Neural progenitor cell (in vitro differentiated cells): ENCODE measurements around the gene UMAD1. TPM values are rescaled to one million over a fixed set of nuclear protein-coding genes. Genes with fewer than 3 reads are reported as not detected.

ENCODE experiments used
- DNase-seq: peaks from one replicate; pipeline ENCODE4 v3.0.0-alpha.2; 2016; ENCODE audit warnings: low spot score
- H2AFZ ChIP-seq: fragments of 200-600 bp; sonication (generic); replicated peaks from 2 replicates; pipeline ENCODE4 v1.6.1; 2016; ENCODE audit warnings: antibody characterized with exemption
- H3F3A ChIP-seq: fragments of 200-600 bp; sonication (generic); 2 replicates; pipeline ENCODE4 v1.6.1; 2016; ENCODE audit warnings: antibody characterized with exemption, low read depth
- H3K27ac ChIP-seq: fragments of 200-600 bp; sonication (generic); 2 replicates; pipeline ENCODE4 v1.5.1; 2016; ENCODE audit warnings: mild to moderate bottlenecking
- H3K27me3 ChIP-seq: fragments of 200-600 bp; sonication (generic); 2 replicates; pipeline ENCODE4 v1.6.1; 2016; ENCODE audit warnings: mild to moderate bottlenecking, moderate library complexity
- H3K36me3 ChIP-seq: fragments of 200-600 bp; sonication (generic); 2 replicates; pipeline ENCODE4 v1.5.1; 2016
- H3K4me1 ChIP-seq: fragments of 200-600 bp; sonication (generic); 2 replicates; pipeline ENCODE4 v1.6.1; 2016; ENCODE audit warnings: mixed run types
- H3K4me2 ChIP-seq: fragments of 200-600 bp; sonication (generic); 2 replicates; pipeline ENCODE4 v1.6.1; 2016
- H3K4me3 ChIP-seq: fragments of 200-600 bp; sonication (generic); 2 replicates; pipeline ENCODE4 v1.5.1; 2016
- H3K79me2 ChIP-seq: fragments of 200-600 bp; sonication (generic); 2 replicates; pipeline ENCODE4 v1.6.1; 2016; ENCODE audit warnings: low read depth
- H3K9ac ChIP-seq: fragments of 200-600 bp; sonication (generic); 2 replicates; pipeline ENCODE4 v1.6.1; 2016
- H3K9me3 ChIP-seq: fragments of 200-600 bp; sonication (generic); 2 replicates; pipeline ENCODE4 v1.5.1; 2016; ENCODE audit warnings: low read depth
- H4K20me1 ChIP-seq: fragments of 200-600 bp; sonication (generic); 2 replicates; pipeline ENCODE4 v1.6.1; 2016; ENCODE audit warnings: low read depth
- H3K27ac Mint-ChIP-seq: 3 replicates; pipeline ENCODE4 v1.8.0; 2021; ENCODE audit warnings: mixed read lengths
- H3K27me3 Mint-ChIP-seq: 2 replicates; pipeline ENCODE4 v1.8.0; 2022; ENCODE audit warnings: low read depth, mild to moderate bottlenecking, inconsistent platforms, moderate library complexity, mixed read lengths; ENCODE audit not compliant: insufficient read depth
- H3K36me3 Mint-ChIP-seq: 3 replicates; pipeline ENCODE4 v1.8.0; 2021; ENCODE audit warnings: mixed read lengths
- H3K4me1 Mint-ChIP-seq: 3 replicates; pipeline ENCODE4 v1.8.0; 2021; ENCODE audit warnings: mixed read lengths
- H3K4me3 Mint-ChIP-seq: 3 replicates; pipeline ENCODE4 v1.8.0; 2021; ENCODE audit warnings: mild to moderate bottlenecking, moderate library complexity, mixed read lengths
- H3K9me3 Mint-ChIP-seq: 3 replicates; pipeline ENCODE4 v1.8.0; 2020; ENCODE audit warnings: mixed read lengths
- EZH2 ChIP-seq: fragments of 200-600 bp; sonication (generic); IDR thresholded peaks from 2 replicates; pipeline ENCODE4 v1.6.1; 2017; ENCODE audit warnings: antibody characterized with exemption, mild to moderate bottlenecking, moderate library complexity
- EZH2phosphoT487 ChIP-seq: fragments of 200-600 bp; sonication (generic); IDR thresholded peaks from 2 replicates; pipeline ENCODE4 v1.6.1; 2017; ENCODE audit warnings: antibody characterized with exemption
- total RNA-seq: library from RNA; depleted of rRNA; stranded (reverse); fragments of >200 nt; gene quantifications from 2 replicates; pipeline ENCODE4 v1.2.3, GENCODE V29; 2015; ENCODE audit warnings: low replicate concordance
- TF ChIP-seq, protein P1 (sequence below): fragments of 200-600 bp; sonication (generic); IDR thresholded peaks from 2 replicates; pipeline ENCODE4 v1.5.1; 2017; ENCODE audit warnings: antibody characterized with exemption, mild to moderate bottlenecking

The UMAD1 gene
- total RNA-seq, 1 donor from 2014 or later, result 23.0 TPM

DNA sequence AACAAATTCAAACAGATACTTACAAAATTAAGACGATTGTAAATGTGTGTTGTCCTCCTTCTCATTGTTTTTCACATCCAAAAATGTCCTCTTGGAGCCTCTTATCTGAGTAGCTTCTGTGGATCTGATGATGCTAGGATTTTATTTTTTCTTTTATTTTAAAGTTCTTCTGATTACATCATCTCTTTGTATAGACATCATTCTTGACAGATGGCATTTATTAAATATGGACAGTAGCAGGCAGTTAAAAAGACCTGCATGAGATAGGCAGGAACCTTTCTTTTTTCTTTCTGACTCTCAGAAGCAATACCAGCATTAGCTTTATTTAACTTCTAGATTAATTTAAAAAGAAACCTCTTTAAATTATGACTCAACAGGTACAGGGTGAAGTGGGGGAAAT, 77.9 kb downstream of the UMAD1 start, which contains the start of gene RPA3:
TSS of gene RPA3 (minus strand) at position 116 of the 400 bp plus-strand sequence. CDS start 78,189 bp downstream, outside the sequence.
- H3K27ac Mint-ChIP-seq, result no peak within 1 kb of the TSS
- H3K4me1 Mint-ChIP-seq, result no peaks in the 10 kb centered on the region
- H3K4me3 Mint-ChIP-seq, result no peak within 1 kb of the TSS
- Histone ChIP-seq H3K9ac (no peak within 1 kb of the TSS), H3K9me3 (no peaks in the 10 kb centered on the region), H3K4me2 (no peak within 1 kb of the TSS), H3F3A (no peaks in the 10 kb centered on the region), H4K20me1 (no peaks in the 10 kb centered on the region), H3K27ac (no peak within 1 kb of the TSS), H3K4me3 (no peak within 1 kb of the TSS), H3K79me2 (no peaks in the 10 kb centered on the region), H3K4me1 (no peaks in the 10 kb centered on the region), H3K36me3 (no peaks in the 10 kb centered on the region), H2AFZ (no peak within 1 kb of the TSS), H3K27me3 (no peaks in the 10 kb centered on the region)
- no peak for DNase-seq
- peaks cover 7% of the 10 kb centered on the region for H3K27me3 Mint-ChIP-seq
- TF ChIP-seq EZH2 (no peak), EZH2phosphoT487 (no peak)
- TF ChIP-seq, protein P1, sequence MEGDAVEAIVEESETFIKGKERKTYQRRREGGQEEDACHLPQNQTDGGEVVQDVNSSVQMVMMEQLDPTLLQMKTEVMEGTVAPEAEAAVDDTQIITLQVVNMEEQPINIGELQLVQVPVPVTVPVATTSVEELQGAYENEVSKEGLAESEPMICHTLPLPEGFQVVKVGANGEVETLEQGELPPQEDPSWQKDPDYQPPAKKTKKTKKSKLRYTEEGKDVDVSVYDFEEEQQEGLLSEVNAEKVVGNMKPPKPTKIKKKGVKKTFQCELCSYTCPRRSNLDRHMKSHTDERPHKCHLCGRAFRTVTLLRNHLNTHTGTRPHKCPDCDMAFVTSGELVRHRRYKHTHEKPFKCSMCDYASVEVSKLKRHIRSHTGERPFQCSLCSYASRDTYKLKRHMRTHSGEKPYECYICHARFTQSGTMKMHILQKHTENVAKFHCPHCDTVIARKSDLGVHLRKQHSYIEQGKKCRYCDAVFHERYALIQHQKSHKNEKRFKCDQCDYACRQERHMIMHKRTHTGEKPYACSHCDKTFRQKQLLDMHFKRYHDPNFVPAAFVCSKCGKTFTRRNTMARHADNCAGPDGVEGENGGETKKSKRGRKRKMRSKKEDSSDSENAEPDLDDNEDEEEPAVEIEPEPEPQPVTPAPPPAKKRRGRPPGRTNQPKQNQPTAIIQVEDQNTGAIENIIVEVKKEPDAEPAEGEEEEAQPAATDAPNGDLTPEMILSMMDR, result no peak
- peaks cover 2% of the 10 kb centered on the region for H3K36me3 Mint-ChIP-seq
- no peaks in the 10 kb centered on the region for H3K9me3 Mint-ChIP-seq

DNA sequence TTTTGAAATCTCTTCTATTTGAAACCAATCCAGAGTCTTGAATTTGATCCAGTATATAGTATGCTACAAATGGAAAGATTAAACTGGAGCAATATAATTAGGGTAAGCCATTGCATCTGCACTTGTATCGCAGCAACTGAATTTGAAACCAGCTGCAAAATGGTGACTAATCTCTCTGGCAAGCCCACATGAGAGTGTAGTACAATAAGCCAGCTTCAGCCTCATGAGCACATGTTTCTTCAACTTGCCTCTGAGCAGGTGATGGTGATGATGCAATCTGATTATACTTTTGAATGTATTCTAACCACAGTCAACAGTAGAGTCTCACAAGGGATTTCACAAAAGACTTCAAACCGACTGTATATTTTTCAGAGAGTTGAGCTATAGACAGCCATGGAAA, 78.7 kb downstream of the UMAD1 start:
- H3K27me3 ChIP-seq, result no peaks in the 10 kb centered on the region
- DNase-seq, result no peak
- H3K27ac Mint-ChIP-seq, result no peak overlapping the region
- peaks cover 6% of the 10 kb centered on the region for H3K27me3 Mint-ChIP-seq
- no peaks in the 10 kb centered on the region for H3K4me1 Mint-ChIP-seq
- peaks cover 2% of the 10 kb centered on the region for H3K36me3 Mint-ChIP-seq
- TF ChIP-seq EZH2 (no peak), EZH2phosphoT487 (no peak)
- TF ChIP-seq, protein P1, result no peak
- H4K20me1 ChIP-seq, result no peaks in the 10 kb centered on the region
- no peak overlapping the region for H3K4me3 Mint-ChIP-seq
- no peak overlapping the region for H3K27ac ChIP-seq
- H3F3A ChIP-seq, result no peaks in the 10 kb centered on the region
- H2AFZ ChIP-seq, result no peak overlapping the region
- no peak overlapping the region for H3K4me3 ChIP-seq
- no peaks in the 10 kb centered on the region for H3K9me3 Mint-ChIP-seq
- H3K9ac ChIP-seq, result no peak overlapping the region
- no peaks in the 10 kb centered on the region for H3K4me1 ChIP-seq
- no peak overlapping the region for H3K4me2 ChIP-seq
- H3K36me3 ChIP-seq, result no peaks in the 10 kb centered on the region
- no peaks in the 10 kb centered on the region for H3K79me2 ChIP-seq
- no peaks in the 10 kb centered on the region for H3K9me3 ChIP-seq

DNA sequence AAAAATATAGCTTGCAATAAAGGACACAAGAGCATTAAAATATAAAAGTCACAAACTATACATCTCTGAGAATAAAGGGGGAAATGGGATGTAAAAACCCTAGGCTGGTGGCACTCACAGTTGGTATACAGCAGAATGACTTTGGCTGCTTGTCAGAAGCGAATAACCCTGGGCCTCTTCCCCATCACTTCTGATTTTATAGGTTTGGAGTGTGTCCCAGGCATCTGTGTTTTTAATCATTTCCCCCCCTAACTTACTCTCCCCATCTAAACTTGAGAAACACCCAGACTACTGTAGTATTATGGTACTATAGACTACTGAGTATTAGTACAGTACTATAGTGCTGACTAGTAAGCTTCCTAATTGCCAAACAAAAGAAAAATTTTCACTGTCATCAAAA, 79.6 kb downstream of the UMAD1 start:
- Mint-ChIP-seq H3K36me3 (peaks cover 2% of the 10 kb centered on the region), H3K27me3 (peaks cover 6% of the 10 kb centered on the region), H3K27ac (no peak overlapping the region), H3K9me3 (no peaks in the 10 kb centered on the region), H3K4me3 (no peak overlapping the region), H3K4me1 (no peaks in the 10 kb centered on the region)
- Histone ChIP-seq H3K4me1 (no peaks in the 10 kb centered on the region), H3K4me2 (no peak overlapping the region), H3K36me3 (no peaks in the 10 kb centered on the region), H3K9me3 (no peaks in the 10 kb centered on the region), H3K9ac (no peak overlapping the region), H4K20me1 (no peaks in the 10 kb centered on the region), H3F3A (no peaks in the 10 kb centered on the region), H3K79me2 (no peaks in the 10 kb centered on the region), H3K4me3 (no peak overlapping the region), H3K27ac (no peak overlapping the region), H3K27me3 (no peaks in the 10 kb centered on the region), H2AFZ (no peak overlapping the region)
- DNase-seq, result no peak
- TF ChIP-seq EZH2phosphoT487 (no peak), EZH2 (no peak)
- TF ChIP-seq, protein P1, result no peak
